CD4-positive, CD25-positive, alpha-beta regulatory T cell (primary cell): ENCODE results near the gene DDTL. TPM values are rescaled to one million over a fixed set of nuclear protein-coding genes. Genes with fewer than 3 reads are reported as not detected.
"Not testable (repeated sequence)": the region's sequence is repeated elsewhere in the genome, so short reads cannot be mapped to it uniquely, and the experiment has no call there.

ENCODE experiments used
- ATAC-seq, 2 donors: fragments of 150-1000 bp; cut with Tn5 transposase; one replicate each; pipeline ENCODE4 v1.10.0; 2021; ENCODE audit warnings: low read depth in 2 of 2, moderate number of reproducible peaks in 2 of 2, moderate library complexity in 1 of 2
- DNase-seq, 3 donors: peaks; one replicate each; pipeline versions ENCODE4 v3.0.0 to v3.0.0-alpha.2; 2012 to 2022; ENCODE audit warnings: mixed read lengths in 1 of 3
- H3K27ac ChIP-seq: one replicate; pipeline ENCODE4 v1.7.0; 2013; ENCODE audit warnings: mild to moderate bottlenecking, low read length; ENCODE audit not compliant: insufficient read depth, poor library complexity, severe bottlenecking
- H3K27me3 ChIP-seq: one replicate; pipeline ENCODE4 v1.7.0; 2013; ENCODE audit warnings: low read length; ENCODE audit not compliant: control insufficient read depth, insufficient read depth
- H3K36me3 ChIP-seq: one replicate; pipeline ENCODE4 v1.7.0; 2013; ENCODE audit warnings: mild to moderate bottlenecking, low read length, moderate library complexity; ENCODE audit not compliant: control insufficient read depth, insufficient read depth
- H3K4me1 ChIP-seq: 2 replicates; pipeline ENCODE4 v1.7.0; 2013; ENCODE audit warnings: mild to moderate bottlenecking, low read length; ENCODE audit not compliant: insufficient read depth, control insufficient read depth, poor library complexity, severe bottlenecking
- H3K4me3 ChIP-seq: one replicate; pipeline ENCODE4 v1.7.0; 2013; ENCODE audit warnings: low read depth, mild to moderate bottlenecking, low read length, moderate library complexity
- H3K9me3 ChIP-seq, 2 experiments: 1 replicate in 1 of 2; 2 replicates in 1 of 2; pipeline ENCODE4 v1.7.0; 2013; ENCODE audit warnings: low read length in 2 of 2, mild to moderate bottlenecking in 1 of 2, moderate library complexity in 1 of 2; ENCODE audit not compliant: control insufficient read depth in 2 of 2
- H3K27ac Mint-ChIP-seq, 3 donors: one replicate each; pipeline ENCODE4 v1.8.0; 2020 to 2022; ENCODE audit warnings: mild to moderate bottlenecking in 3 of 3, mixed read lengths in 3 of 3, moderate library complexity in 2 of 3
- H3K27me3 Mint-ChIP-seq: one replicate; pipeline ENCODE4 v1.8.0; 2022; ENCODE audit warnings: mild to moderate bottlenecking, mixed read lengths
- H3K36me3 Mint-ChIP-seq: one replicate; pipeline ENCODE4 v1.8.0; 2020; ENCODE audit warnings: mixed read lengths
- H3K4me1 Mint-ChIP-seq, 4 donors: one replicate each; pipeline ENCODE4 v1.8.0; 2020 to 2022; ENCODE audit warnings: mixed read lengths in 4 of 4, mild to moderate bottlenecking in 1 of 4
- H3K4me3 Mint-ChIP-seq, 4 donors: one replicate each; pipeline ENCODE4 v1.8.0; 2020 to 2022; ENCODE audit warnings: mild to moderate bottlenecking in 4 of 4, mixed read lengths in 4 of 4, moderate library complexity in 3 of 4
- H3K9me3 Mint-ChIP-seq, 7 donors: one replicate each; pipeline ENCODE4 v1.8.0; 2020 to 2022; ENCODE audit warnings: mixed read lengths in 7 of 7, mild to moderate bottlenecking in 3 of 7, moderate library complexity in 2 of 7
- polyA plus RNA-seq, 4 donors: library from polyadenylated mRNA; unstranded; fragments of 300-500 nt; fragmentation: Illumina TruSeq; gene quantifications; one replicate each; pipeline ENCODE4 v1.2.3, GENCODE V29; 2021
- total RNA-seq: library from RNA; stranded (reverse); gene quantifications from one replicate; pipeline ENCODE4 v1.2.3, GENCODE V29; 2022

The DDTL gene
- total RNA-seq = 4.4 TPM
- polyA plus RNA-seq = 1 to 10 TPM; 1.2 to 3.2 (median 2.1) TPM

DNA sequence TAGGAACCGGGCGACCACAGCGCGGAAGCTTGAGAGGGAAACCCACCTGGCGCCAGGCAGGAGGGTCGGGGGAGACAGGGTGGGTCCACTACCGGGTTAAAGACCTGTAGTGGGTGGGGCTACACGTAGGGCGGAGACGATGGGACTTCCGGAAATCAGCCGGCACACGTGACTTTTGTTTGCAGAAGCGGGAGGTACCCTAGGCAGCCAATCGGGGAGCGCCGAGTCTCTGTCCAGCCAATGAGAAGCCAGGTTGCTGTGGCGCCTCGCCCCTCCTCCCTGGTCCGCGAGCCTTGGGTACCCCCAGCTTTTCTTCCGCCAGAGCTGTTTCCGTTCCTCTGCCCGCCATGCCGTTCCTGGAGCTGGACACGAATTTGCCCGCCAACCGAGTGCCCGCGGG is at the start of gene DDTL:
TSS of gene DDTL (plus strand) at position 321 of the 400 bp plus-strand sequence. CDS start at position 348, 27 bp downstream.
- not testable (repeated sequence) for H3K4me1 ChIP-seq, H3K27me3 ChIP-seq, H3K9me3 Mint-ChIP-seq, DNase-seq, H3K36me3 Mint-ChIP-seq, H3K9me3 ChIP-seq, H3K27me3 Mint-ChIP-seq, H3K4me3 ChIP-seq, H3K4me3 Mint-ChIP-seq, H3K27ac Mint-ChIP-seq, H3K27ac ChIP-seq
- peaks cover 6 to 26% (median 15%) of the 10 kb centered on the region in 4 donors for H3K4me1 Mint-ChIP-seq
- peaks cover 18% of the 10 kb centered on the region for H3K36me3 ChIP-seq
- peak; percentile 96 to 97 for ATAC-seq

DNA sequence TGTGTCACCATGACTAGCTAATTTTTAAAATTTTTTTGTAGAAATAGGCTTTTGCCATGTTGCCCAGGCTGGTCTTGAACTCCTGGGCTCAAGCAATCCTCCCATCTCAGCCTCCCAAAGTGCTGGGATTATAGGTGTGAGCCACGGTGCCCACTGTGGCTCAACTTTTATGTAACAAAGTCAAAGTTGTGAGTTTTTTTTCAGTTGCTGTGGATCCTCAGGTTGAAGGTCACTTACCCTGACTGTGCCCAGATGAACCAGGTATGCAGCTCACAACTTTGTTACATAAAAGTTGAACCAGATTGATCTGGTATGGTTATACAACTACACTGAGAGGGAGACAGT is 46.4 kb upstream of the DDTL start:
- H3K4me1 ChIP-seq, H3K9me3 Mint-ChIP-seq, H3K4me3 Mint-ChIP-seq, H3K9me3 ChIP-seq, H3K27ac Mint-ChIP-seq, DNase-seq, H3K27me3 ChIP-seq, H3K27ac ChIP-seq, H3K4me1 Mint-ChIP-seq, ATAC-seq, H3K36me3 ChIP-seq, H3K4me3 ChIP-seq, H3K27me3 Mint-ChIP-seq: not testable (repeated sequence)
- peaks cover 15% of the 10 kb centered on the region for H3K36me3 Mint-ChIP-seq

GRCh38 chr22:23921586-23922201 is 45.0 kb upstream of the DDTL start:
- not testable (repeated sequence) for H3K4me1 ChIP-seq, DNase-seq, H3K4me1 Mint-ChIP-seq, H3K4me3 Mint-ChIP-seq, ATAC-seq, H3K36me3 ChIP-seq, H3K27me3 Mint-ChIP-seq, H3K4me3 ChIP-seq, H3K27ac Mint-ChIP-seq, H3K9me3 ChIP-seq, H3K27ac ChIP-seq, H3K27me3 ChIP-seq
- peaks cover 0 to 10% (median 2%) of the 10 kb centered on the region in 7 donors for H3K9me3 Mint-ChIP-seq
- peaks cover 16% of the 10 kb centered on the region for H3K36me3 Mint-ChIP-seq

GRCh38 chr22:23922921-23923320 is 43.8 kb upstream of the DDTL start:
- Histone ChIP-seq H3K9me3 (peaks cover 4 to 6% of the 10 kb centered on the region in 2 experiments), H3K4me3 (no peak overlapping the region), H3K36me3 (peaks cover 8% of the 10 kb centered on the region), H3K27me3 (no peaks in the 10 kb centered on the region), H3K4me1 (no peaks in the 10 kb centered on the region), H3K27ac (no peak overlapping the region)
- Mint-ChIP-seq H3K4me1 (peaks cover 0 to 2% (median under 1%) of the 10 kb centered on the region in 4 donors), H3K9me3 (peaks cover 0 to 12% (median 2%) of the 10 kb centered on the region in 7 donors), H3K27ac (no peak overlapping the region), H3K27me3 (no peaks in the 10 kb centered on the region), H3K36me3 (peaks cover 16% of the 10 kb centered on the region), H3K4me3 (no peak overlapping the region)
- DNase-seq (no peak), ATAC-seq (no peak)

DNA sequence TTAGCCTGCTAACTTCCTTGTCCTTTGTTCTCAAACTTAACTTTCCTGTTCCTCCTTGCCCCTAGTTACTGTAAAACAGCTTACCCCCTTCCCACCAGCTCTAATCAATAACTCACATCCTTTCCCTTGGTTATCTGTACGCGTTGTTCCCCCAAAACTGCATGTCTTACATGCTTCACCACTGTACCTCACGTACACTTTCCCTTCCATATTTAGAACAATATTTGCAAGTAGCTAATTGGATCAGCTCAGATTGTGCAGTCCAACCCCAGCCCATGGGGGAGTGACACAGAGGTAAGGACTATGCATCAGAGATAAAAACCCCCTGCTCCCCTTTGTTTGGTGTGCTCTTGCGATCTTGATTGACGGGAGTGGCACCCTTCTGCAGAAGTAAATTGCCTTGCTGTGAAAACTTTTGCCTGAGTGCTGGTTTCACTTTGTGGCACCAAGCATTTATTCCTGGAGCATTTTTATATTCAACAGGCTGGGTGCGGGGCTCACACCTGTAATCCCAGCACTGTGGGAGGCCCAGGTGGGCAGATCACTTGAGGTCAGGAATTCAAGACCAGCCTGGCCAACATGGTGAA is 41.6 kb upstream of the DDTL start:
- H3K9me3 Mint-ChIP-seq = peaks cover 0 to 12% (median 4%) of the 10 kb centered on the region in 7 donors
- ATAC-seq = no peak
- Histone ChIP-seq H3K4me1 (no peaks in the 10 kb centered on the region), H3K4me3 (no peak overlapping the region), H3K27ac (no peak overlapping the region), H3K36me3 (peaks cover 12% of the 10 kb centered on the region), H3K27me3 (no peaks in the 10 kb centered on the region), H3K9me3 (peaks cover 4 to 6% of the 10 kb centered on the region in 2 experiments)
- H3K27ac Mint-ChIP-seq = no peak overlapping the region
- H3K4me3 Mint-ChIP-seq = no peak overlapping the region
- H3K36me3 Mint-ChIP-seq = peaks cover 24% of the 10 kb centered on the region
- peaks cover 0 to 4% (median 2%) of the 10 kb centered on the region in 4 donors for H3K4me1 Mint-ChIP-seq
- H3K27me3 Mint-ChIP-seq = no peaks in the 10 kb centered on the region
- DNase-seq = no peak

DNA sequence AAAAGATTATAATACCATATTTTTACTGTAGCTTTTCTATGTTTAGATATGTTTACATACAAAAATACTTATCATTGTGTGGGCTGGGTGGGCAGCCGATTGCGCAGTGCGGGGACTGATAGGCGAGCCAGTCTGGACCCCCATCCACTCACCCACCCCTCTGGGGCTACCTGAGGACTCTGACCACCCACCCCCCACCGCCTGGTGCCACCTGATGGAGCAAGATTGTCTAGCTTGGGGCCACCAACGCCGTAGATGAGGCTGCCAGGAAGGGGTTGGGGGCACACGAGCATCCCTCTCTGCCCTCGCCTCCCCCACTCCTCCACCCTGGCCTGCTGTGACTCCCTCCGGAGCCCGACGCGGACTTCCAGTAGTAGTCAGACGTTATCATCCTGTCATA is 40.1 kb upstream of the DDTL start:
- peaks cover 0 to 4% (median 2%) of the 10 kb centered on the region in 4 donors for H3K4me1 Mint-ChIP-seq
- no peak overlapping the region for H3K4me3 Mint-ChIP-seq
- no peak for ATAC-seq
- H3K27me3 ChIP-seq = no peaks in the 10 kb centered on the region
- peaks cover 4 to 6% of the 10 kb centered on the region in 2 experiments for H3K9me3 ChIP-seq
- H3K27ac ChIP-seq = no peak overlapping the region
- peaks cover 0 to 12% (median 7%) of the 10 kb centered on the region in 7 donors for H3K9me3 Mint-ChIP-seq
- DNase-seq = no peak
- H3K27me3 Mint-ChIP-seq = no peaks in the 10 kb centered on the region
- H3K4me1 ChIP-seq = no peaks in the 10 kb centered on the region
- H3K36me3 Mint-ChIP-seq = peaks cover 30% of the 10 kb centered on the region
- H3K27ac Mint-ChIP-seq = no peak overlapping the region
- H3K4me3 ChIP-seq = no peak overlapping the region
- peaks cover 12% of the 10 kb centered on the region for H3K36me3 ChIP-seq

DNA sequence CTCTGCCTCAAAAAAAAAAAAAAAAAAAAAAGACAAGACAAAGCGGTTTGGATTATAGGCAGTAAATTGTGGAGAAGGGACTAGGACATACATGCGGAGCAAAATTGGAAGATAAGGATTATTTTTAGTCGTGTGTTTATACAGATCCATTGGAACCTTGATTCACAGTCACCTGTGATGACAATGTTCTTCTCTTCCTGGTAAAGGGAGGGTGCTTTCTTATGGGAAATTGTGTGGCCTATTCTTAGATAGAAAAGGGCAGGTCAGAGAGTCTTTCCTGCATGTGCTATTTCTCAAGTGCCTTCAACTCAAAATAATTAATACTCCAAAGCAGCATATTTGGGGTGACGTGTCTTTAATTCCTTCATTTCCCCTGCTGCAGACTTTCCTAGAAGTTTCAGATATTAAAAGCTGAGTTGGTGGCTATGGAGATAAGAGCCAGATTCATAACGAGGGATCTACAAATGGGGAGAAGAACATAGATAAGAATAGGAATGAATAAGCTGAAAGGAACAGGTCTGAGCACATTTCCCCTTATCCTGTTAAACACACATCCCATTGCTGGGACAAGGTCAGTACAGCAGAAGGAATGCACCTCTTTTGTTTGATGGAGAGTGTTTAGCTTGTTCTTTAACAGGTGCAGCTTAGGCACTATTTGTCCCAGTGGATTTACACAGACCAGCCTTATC is 28.2 kb upstream of the DDTL start:
- no peaks in the 10 kb centered on the region for H3K4me1 ChIP-seq
- H3K27me3 ChIP-seq = no peaks in the 10 kb centered on the region
- H3K4me1 Mint-ChIP-seq = peaks cover 0 to 3% (median 0%) of the 10 kb centered on the region in 4 donors
- H3K4me3 ChIP-seq = no peak overlapping the region
- H3K27me3 Mint-ChIP-seq = peaks cover 11% of the 10 kb centered on the region
- H3K27ac Mint-ChIP-seq = no peak overlapping the region
- H3K36me3 Mint-ChIP-seq = no peaks in the 10 kb centered on the region
- H3K9me3 Mint-ChIP-seq = no peaks in the 10 kb centered on the region
- ATAC-seq (no peak), DNase-seq (no peak)
- H3K4me3 Mint-ChIP-seq = no peak overlapping the region
- H3K36me3 ChIP-seq = no peaks in the 10 kb centered on the region
- no peak overlapping the region for H3K27ac ChIP-seq
- no peaks in the 10 kb centered on the region for H3K9me3 ChIP-seq
